WTC11 (cell line): ENCODE results near the gene PGF. TPM values are rescaled to one million over a fixed set of nuclear protein-coding genes. Genes with fewer than 3 reads are reported as not detected.

Source experiments
- AFF4 ChIP-seq: sonication (generic); formaldehyde crosslinking; IDR thresholded peaks from 2 replicates; pipeline ENCODE4 v1.8.1; 2023; ENCODE audit warnings: mild to moderate bottlenecking, missing genetic modification reagents, borderline replicate concordance
- ARID4B ChIP-seq: sonication (generic); formaldehyde crosslinking; IDR thresholded peaks from 2 replicates; pipeline ENCODE4 v1.8.0; 2023; ENCODE audit warnings: missing genetic modification reagents, mild to moderate bottlenecking, borderline replicate concordance
- ATF6 ChIP-seq: sonication (generic); formaldehyde crosslinking; IDR thresholded peaks from 2 replicates; pipeline ENCODE4 v1.8.1; 2023; ENCODE audit warnings: mild to moderate bottlenecking, missing genetic modification reagents
- E2F5 ChIP-seq: sonication (generic); formaldehyde crosslinking; IDR thresholded peaks from 2 replicates; pipeline ENCODE4 v1.8.1; 2022; ENCODE audit warnings: mild to moderate bottlenecking, moderate library complexity, missing genetic modification reagents
- EMX1 ChIP-seq: fragments of 250-450 bp; sonication (Bioruptor Pico); IDR thresholded peaks from 2 replicates; pipeline ENCODE4 v1.8.0; 2021; ENCODE audit warnings: mild to moderate bottlenecking
- ESRRA ChIP-seq: sonication (generic); formaldehyde crosslinking; IDR thresholded peaks from 2 replicates; pipeline ENCODE4 v1.8.1; 2022; ENCODE audit warnings: mild to moderate bottlenecking, missing genetic modification reagents, borderline replicate concordance
- FOXJ3 ChIP-seq: sonication (generic); formaldehyde crosslinking; IDR thresholded peaks from 2 replicates; pipeline ENCODE4 v1.9.0; 2021; ENCODE audit warnings: missing genetic modification reagents, mild to moderate bottlenecking, borderline replicate concordance
- FOXK1 ChIP-seq: sonication (generic); formaldehyde crosslinking; IDR thresholded peaks from 2 replicates; pipeline ENCODE4 v1.8.0; 2022; ENCODE audit warnings: mild to moderate bottlenecking, moderate library complexity, missing genetic modification reagents
- FOXP1 ChIP-seq: sonication (generic); formaldehyde crosslinking; IDR thresholded peaks from 2 replicates; pipeline ENCODE4 v1.8.0; 2022; ENCODE audit warnings: missing genetic modification reagents, mild to moderate bottlenecking, moderate library complexity, borderline replicate concordance
- FOXP4 ChIP-seq: sonication (generic); formaldehyde crosslinking; IDR thresholded peaks from 2 replicates; pipeline ENCODE4 v1.8.0; 2022; ENCODE audit warnings: mild to moderate bottlenecking, missing genetic modification reagents
- GRHL2 ChIP-seq: fragments of 250-450 bp; sonication (Bioruptor Pico); IDR thresholded peaks from 2 replicates; pipeline ENCODE4 v1.8.0; 2022; ENCODE audit warnings: mild to moderate bottlenecking, moderate library complexity; ENCODE audit not compliant: insufficient replicate concordance, severe bottlenecking
- MAX ChIP-seq: sonication (generic); formaldehyde crosslinking; IDR thresholded peaks from 2 replicates; pipeline ENCODE4 v1.8.0; 2022; ENCODE audit warnings: mild to moderate bottlenecking, missing genetic modification reagents
- MYBL2 ChIP-seq: sonication (generic); formaldehyde crosslinking; IDR thresholded peaks from 2 replicates; pipeline ENCODE4 v1.8.1; 2023; ENCODE audit warnings: mild to moderate bottlenecking, moderate library complexity, missing genetic modification reagents
- RELA ChIP-seq: sonication (generic); formaldehyde crosslinking; IDR thresholded peaks from 2 replicates; pipeline ENCODE4 v1.8.1; 2022; ENCODE audit warnings: missing genetic modification reagents, mild to moderate bottlenecking, borderline replicate concordance
- RORB ChIP-seq: fragments of 250-450 bp; sonication (Bioruptor Pico); IDR thresholded peaks from 2 replicates; pipeline ENCODE4 v1.9.0; 2021; ENCODE audit warnings: mild to moderate bottlenecking
- SMAD4 ChIP-seq: sonication (generic); formaldehyde crosslinking; IDR thresholded peaks from 2 replicates; pipeline ENCODE4 v1.8.0; 2022; ENCODE audit warnings: mild to moderate bottlenecking, missing genetic modification reagents
- TEAD4 ChIP-seq: sonication (generic); formaldehyde crosslinking; IDR thresholded peaks from 2 replicates; pipeline ENCODE4 v1.8.0; 2022; ENCODE audit warnings: mild to moderate bottlenecking, missing genetic modification reagents
- USF1 ChIP-seq: sonication (generic); formaldehyde crosslinking; IDR thresholded peaks from 2 replicates; pipeline ENCODE4 v1.8.0; 2022; ENCODE audit warnings: mild to moderate bottlenecking, missing genetic modification reagents
- ZNF121 ChIP-seq: sonication (generic); formaldehyde crosslinking; IDR thresholded peaks from 2 replicates; pipeline ENCODE4 v1.8.0; 2023; ENCODE audit warnings: missing genetic modification reagents
- ZNF281 ChIP-seq: sonication (generic); formaldehyde crosslinking; IDR thresholded peaks from 2 replicates; pipeline ENCODE4 v1.8.0; 2023; ENCODE audit warnings: mild to moderate bottlenecking, missing genetic modification reagents
- ZNF317 ChIP-seq: sonication (generic); formaldehyde crosslinking; IDR thresholded peaks from 2 replicates; pipeline ENCODE4 v1.8.1; 2023; ENCODE audit warnings: low read depth, mild to moderate bottlenecking, moderate library complexity, missing genetic modification reagents, borderline replicate concordance
- total RNA-seq: library from RNA; stranded (reverse); gene quantifications from 3 replicates; pipeline ENCODE4 v1.2.3, GENCODE V29; 2021

The PGF gene
- total RNA-seq, 1 experiment from 2014 or later = 6.7 TPM

- no peak for TF ChIP-seq AFF4 (CRISPR knock-in tag)
- TF ChIP-seq FOXJ3 = no peak
- TF ChIP-seq FOXP4 (CRISPR knock-in tag) = no peak
- no peak for TF ChIP-seq FOXK1
- no peak for TF ChIP-seq USF1 (CRISPR knock-in tag)
- no peak for TF ChIP-seq ZNF121
- no peak for TF ChIP-seq ZNF281 (CRISPR knock-in tag)
- no peak for TF ChIP-seq ESRRA
- TF ChIP-seq MYBL2 (CRISPR knock-in tag) = 0 out of 2 replicates have a peak, but pooled peaks have one; percentile 53
- no peak for TF ChIP-seq E2F5 (CRISPR knock-in tag)
- TF ChIP-seq FOXP1 = peak; percentile 71
- TF ChIP-seq ZNF317 (CRISPR knock-in tag) = no peak
- TF ChIP-seq TEAD4 = no peak
- TF ChIP-seq SMAD4 (CRISPR knock-in tag) = no peak
- peak; percentile 38; the same call in 1 of the 2 replicates for TF ChIP-seq MAX
- no peak for TF ChIP-seq ATF6
- TF ChIP-seq GRHL2 = no peak
- no peak for TF ChIP-seq EMX1 (CRISPR knock-in tag)
- TF ChIP-seq RELA = no peak
- TF ChIP-seq ARID4B (CRISPR knock-in tag) = no peak
- no peak for TF ChIP-seq RORB (CRISPR knock-in tag)
These were observed 32.5 kb downstream of the PGF start, which contains the start of gene RPS6KL1 (continued) for GRCh38 chr14:74922752-74923401.
